HTERT RPE-1 (cell line): ENCODE measurements around the gene ADAT3.

ENCODE experiments used
- in situ Hi-C: fragments of 300-500 bp; cut with MboI; formaldehyde crosslinking; loops from 4 replicates; pipeline ENCODE4 v1.14.3; 2020; ENCODE audit warnings: low sequenced_read_pairs

Gene ADAT3

DNA sequence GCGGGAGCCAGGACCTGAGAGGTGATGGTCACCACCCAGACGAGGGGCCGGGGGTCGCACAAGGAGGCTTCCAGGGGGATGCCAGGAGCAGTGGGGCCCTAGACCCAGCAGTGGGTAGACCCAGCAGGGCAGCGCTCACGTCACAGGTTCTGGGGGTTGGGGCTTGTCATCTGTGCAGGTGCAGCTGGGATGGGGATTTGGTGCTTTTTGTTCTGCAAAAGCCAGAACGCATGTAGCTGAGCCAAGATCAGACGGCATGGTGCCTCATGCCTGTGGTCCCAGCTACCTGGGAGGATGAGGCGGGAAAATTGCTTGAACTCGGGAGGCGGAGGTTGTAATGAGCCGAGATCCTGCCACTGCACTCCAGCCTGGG lies 50.9 kb downstream of the ADAT3 start:
- in situ Hi-C loops = no loop called here

DNA sequence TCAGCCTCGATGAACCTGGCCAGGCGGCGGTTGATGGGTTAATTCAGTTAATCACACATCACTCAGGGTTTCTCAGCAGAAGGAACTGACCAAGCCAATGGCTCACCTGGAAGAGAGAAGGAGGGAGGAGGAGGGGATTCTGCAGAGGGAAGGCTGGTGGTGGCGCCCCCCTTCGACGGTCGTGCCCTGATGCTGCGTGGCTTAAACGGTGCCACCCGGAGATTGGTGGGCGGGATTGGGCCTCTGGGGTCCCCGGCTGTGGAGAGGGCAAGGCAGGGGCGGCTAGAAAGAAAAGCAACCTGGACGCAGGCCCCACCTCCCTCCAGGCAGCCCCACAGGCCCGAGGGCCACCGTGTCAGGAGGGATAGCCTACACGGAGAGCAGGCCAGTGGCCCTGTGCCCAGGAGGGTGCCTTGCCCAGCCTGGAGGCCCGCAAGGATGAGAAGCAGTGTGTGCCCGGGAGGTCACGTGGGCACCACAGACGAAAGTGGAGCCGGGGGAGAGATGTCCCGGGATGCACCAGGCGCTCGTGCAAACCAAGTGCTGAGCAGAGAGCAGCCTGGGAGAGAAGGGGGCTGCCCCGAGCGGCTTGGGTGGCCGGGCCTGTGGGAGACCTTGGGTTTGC lies 51.8 kb downstream of the ADAT3 start:
- in situ Hi-C loops = no loop called here

DNA sequence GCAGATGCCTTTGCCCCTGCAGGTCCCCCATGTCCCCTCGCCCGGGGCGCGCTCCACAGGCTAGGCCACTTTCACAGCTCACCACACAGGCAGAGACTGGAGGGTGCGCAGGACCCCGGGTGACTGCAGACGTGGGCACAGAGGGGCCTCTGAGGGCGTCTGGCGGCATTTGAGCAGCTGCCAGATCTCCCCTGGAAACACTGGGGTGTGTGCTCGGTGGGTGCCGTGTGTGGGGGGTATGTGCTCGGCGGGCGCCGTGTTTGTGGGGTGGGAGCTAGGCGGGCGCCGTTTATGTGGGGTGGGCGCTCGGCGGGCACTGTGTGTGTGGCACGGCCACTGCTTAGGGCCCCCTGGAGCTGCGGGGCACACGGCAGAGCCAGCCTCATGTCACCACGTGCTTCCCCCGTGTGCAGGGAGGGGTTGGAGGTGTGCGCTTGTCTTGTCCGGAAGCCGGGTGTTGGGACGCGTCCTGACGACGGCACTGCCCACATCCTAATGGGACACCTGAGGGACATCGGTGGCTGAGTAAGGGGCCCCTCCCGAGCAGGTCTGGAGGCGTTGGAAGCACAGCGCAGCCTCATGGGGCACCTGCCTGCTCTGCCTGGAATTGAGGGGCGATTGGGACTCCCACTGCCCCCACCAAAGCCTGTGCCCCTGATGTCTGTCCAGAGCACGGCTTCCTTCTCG lies 52.5 kb downstream of the ADAT3 start:
- in situ Hi-C loops = no loop called here

DNA sequence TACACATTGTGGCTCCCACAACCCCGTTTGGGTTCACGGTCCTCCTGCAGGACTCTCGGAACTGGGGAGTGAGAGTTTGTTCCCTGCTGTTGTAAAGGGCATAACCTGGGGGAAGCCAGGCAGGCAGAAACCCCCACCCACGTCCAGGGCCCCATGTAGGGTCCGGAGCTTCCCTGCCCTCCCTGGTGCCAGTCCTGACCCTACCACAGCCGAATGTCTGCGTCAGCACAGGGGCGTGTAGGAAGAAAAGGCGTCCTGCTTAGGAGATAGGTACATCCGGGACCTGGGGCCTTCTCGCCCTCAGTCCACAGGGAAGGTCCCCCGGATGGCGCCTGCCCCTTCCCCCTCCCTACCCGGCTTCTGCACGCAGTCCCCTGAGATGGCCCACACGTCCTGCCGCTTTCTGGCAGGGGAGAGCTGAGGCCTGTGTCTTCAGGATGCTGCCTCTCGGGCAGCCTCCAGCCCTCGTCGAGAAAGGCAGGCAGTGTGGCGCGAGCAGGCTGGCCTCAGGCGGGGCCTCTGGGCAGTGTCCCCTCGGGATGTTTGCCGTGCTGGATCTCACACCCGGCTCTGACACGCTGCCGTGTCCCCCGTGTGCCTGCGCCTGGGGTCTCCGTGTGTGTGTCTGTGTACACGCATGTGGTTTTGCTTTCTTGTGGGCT lies 54.9 kb downstream of the ADAT3 start:
- in situ Hi-C loops = no loop called here

DNA sequence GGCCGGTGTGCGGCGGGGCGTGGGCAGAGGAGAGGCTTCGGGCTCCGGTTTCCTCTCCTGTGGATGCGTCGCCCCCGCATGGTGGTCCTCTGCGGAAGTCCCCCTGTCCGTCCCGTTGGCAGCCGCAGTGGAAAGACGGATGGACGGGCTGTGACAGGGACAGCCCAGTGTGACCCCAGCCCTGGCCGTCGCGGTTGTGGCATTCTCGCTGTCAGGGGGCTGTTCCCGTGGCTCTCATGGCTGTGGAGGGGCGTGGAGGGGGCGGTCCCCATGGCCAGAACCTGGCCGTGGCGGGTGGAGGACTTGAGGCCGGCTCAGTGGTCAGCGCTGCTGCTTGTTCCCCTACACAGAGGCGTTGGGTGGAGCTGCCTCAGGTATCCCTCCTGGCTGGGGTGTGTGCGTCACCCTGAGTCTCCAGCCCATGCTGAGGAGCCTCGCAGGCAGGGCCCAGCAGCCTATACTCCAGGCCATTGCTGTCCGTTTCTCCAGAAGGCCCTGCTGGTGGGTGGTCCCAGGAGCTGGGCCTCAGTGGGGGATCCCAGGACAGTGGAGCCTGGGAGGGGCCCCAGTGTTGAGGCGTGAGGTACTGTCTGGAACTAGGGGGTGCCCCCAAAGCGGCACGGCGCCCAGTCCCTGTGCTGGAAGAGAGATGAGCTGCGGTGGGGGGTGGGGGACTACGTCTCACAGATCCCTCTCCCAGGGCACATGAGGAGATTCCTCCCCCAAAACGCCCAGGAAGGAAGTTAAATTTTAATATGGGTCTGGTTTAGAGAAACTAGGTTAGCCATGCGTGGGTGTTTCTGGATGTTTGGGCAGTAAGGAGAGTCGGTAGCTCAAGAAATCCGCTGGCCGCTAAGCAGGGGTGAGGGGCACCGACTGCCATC lies 56.0 kb downstream of the ADAT3 start:
- in situ Hi-C loops = no loop called here

DNA sequence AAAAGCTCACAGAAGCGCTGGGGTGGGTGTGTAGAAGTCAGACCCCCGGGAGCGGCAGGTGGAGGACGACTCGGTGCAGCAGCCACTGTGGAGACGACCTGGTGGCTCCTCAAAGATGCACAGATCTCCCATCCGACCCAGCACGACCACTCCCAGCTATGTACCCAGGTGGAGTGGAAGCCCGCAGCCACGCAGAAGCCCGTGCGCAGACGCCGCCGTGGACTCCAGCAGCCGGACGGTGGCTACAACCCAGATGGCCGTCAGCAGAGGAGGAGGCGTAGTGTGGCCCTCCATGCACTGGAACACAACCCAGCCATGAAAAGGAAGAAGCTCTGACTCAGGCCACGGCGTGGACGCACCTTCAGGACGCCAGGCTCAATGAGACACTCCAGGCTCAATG lies 57.5 kb downstream of the ADAT3 start:
- in situ Hi-C loops = no loop called here
